ENCODE data around the gene MAP3K5.

MAP3K5 gene

GRCh38 chr6:136672144-136672543 lies 120.1 kb downstream of the MAP3K5 start:
- DNase-seq = no peak

GRCh38 chr6:136669299-136669699 lies 123.0 kb downstream of the MAP3K5 start:
- DNase-seq = no peak

GRCh38 chr6:136668571-136668970 lies 123.7 kb downstream of the MAP3K5 start:
- no peak for DNase-seq

- DNase-seq = no peak
Observed at GRCh38 chr6:136666041-136666440, 126.2 kb downstream of the MAP3K5 start.

- no peak for DNase-seq
Observed at GRCh38 chr6:136662347-136663237, 129.7 kb downstream of the MAP3K5 start.

- DNase-seq = no peak
Observed at GRCh38 chr6:136660727-136661126, 131.6 kb downstream of the MAP3K5 start.

GRCh38 chr6:136659991-136660499 lies 132.2 kb downstream of the MAP3K5 start:
- DNase-seq = no peak

- no peak for DNase-seq
Observed at GRCh38 chr6:136658711-136659110, 133.6 kb downstream of the MAP3K5 start.

- DNase-seq = no peak
Observed at GRCh38 chr6:136657666-136658065, 134.6 kb downstream of the MAP3K5 start.

GRCh38 chr6:136656121-136656520 lies 136.2 kb downstream of the MAP3K5 start:
- DNase-seq = no peak

- DNase-seq = no peak
Observed at GRCh38 chr6:136655239-136656014, 136.8 kb downstream of the MAP3K5 start.

GRCh38 chr6:136654086-136654485 lies 138.2 kb downstream of the MAP3K5 start:
- no peak for DNase-seq

- no peak for DNase-seq
Observed at GRCh38 chr6:136652656-136653055, 139.6 kb downstream of the MAP3K5 start.

- DNase-seq = no peak
Observed at GRCh38 chr6:136651982-136652381, 140.3 kb downstream of the MAP3K5 start.

GRCh38 chr6:136647363-136647852 lies 144.9 kb downstream of the MAP3K5 start:
- no peak for DNase-seq

GRCh38 chr6:136646377-136646776 lies 145.9 kb downstream of the MAP3K5 start:
- no peak for DNase-seq

- no peak for DNase-seq
Observed at GRCh38 chr6:136644597-136644952, 147.7 kb downstream of the MAP3K5 start.

- peak; percentile 66 for DNase-seq
Observed at GRCh38 chr6:136643850-136644596, 148.3 kb downstream of the MAP3K5 start.

- no peak for DNase-seq
Observed at GRCh38 chr6:136641873-136642465, 150.3 kb downstream of the MAP3K5 start.

GRCh38 chr6:136641166-136641565 lies 151.1 kb downstream of the MAP3K5 start:
- DNase-seq = no peak

GRCh38 chr6:136640132-136640915 lies 152.0 kb downstream of the MAP3K5 start:
- no peak for DNase-seq

GRCh38 chr6:136639702-136640101 lies 152.6 kb downstream of the MAP3K5 start:
- DNase-seq = no peak
